A549 (cell line): ENCODE results near the gene DOCK6. TPM values are rescaled to one million over a fixed set of nuclear protein-coding genes. Genes with fewer than 3 reads are reported as not detected.

Experiments
- ATAC-seq, 2 experiments: fragments of 200-7000 bp in 1 of 2; fragments of >200 bp in 1 of 2; cut with Nextera tagmentation in 1 of 2; cut with Tn5 transposase in 1 of 2; 3 replicates each; pipeline versions ENCODE4 v1.8.0 to v1.9.1; 2018 to 2020; ENCODE audit warnings: mild to moderate bottlenecking in 1 of 2, moderate library complexity in 1 of 2
- CTCF ChIA-PET: fragments of 300-600 bp; sonication (Branson Sonifier 250); formaldehyde crosslinking; extraction: SDS; loops from one replicate; lab custom pipeline; 2021; ENCODE audit warnings: antibody characterized with exemption, inconsistent platforms; lab: Yijun Ruan, JAX
- POLR2A ChIA-PET: fragments of 350-600 bp; formaldehyde crosslinking; extraction: SDS; loops from one replicate; lab custom pipeline; 2021; ENCODE audit warnings: antibody characterized with exemption, inconsistent platforms; lab: Yijun Ruan, JAX
- DNase-seq, 2 experiments: peaks; one replicate each; pipeline versions ENCODE4 v3.0.0 to v3.0.0-alpha.2; 2011 to 2016; ENCODE audit warnings: low read depth in 1 of 2, low spot score in 1 of 2
- FAIRE-seq: peaks from 2 replicates; lab custom pipeline; 2011; peaks lifted over from hg19 to GRCh38; lab: Jason Lieb, UNC
- H3K27ac ChIP-seq, 2 experiments: fragments of >200 bp; sonication (Bioruptor Twin); formaldehyde crosslinking; 3 replicates each; pipeline ENCODE4 v1.5.1; 2016 to 2017
- H3K4me1 ChIP-seq: fragments of >200 bp; sonication (Bioruptor Twin); formaldehyde crosslinking; 3 replicates; pipeline ENCODE4 v1.6.1; 2016
- H3K4me2 ChIP-seq: fragments of >200 bp; sonication (Bioruptor Twin); formaldehyde crosslinking; 3 replicates; pipeline ENCODE4 v1.6.1; 2016
- H3K4me3 ChIP-seq: fragments of >200 bp; sonication (Bioruptor Twin); formaldehyde crosslinking; 3 replicates; pipeline ENCODE4 v1.5.1; 2016
- H3K9me3 ChIP-seq: fragments of >200 bp; sonication (Bioruptor Twin); formaldehyde crosslinking; 3 replicates; pipeline ENCODE4 v1.6.1; 2016
- BCL3 ChIP-seq: fragments of >200 bp; sonication (Bioruptor Twin); formaldehyde crosslinking; IDR thresholded peaks from 3 replicates; pipeline ENCODE4 v1.6.1; 2016
- CBX2 ChIP-seq: fragments of 200-600 bp; sonication (generic); IDR thresholded peaks from 2 replicates; pipeline ENCODE4 v1.6.1; 2016; ENCODE audit warnings: low read depth, mild to moderate bottlenecking, borderline replicate concordance
- CBX8 ChIP-seq: fragments of 200-600 bp; sonication (generic); IDR thresholded peaks from 2 replicates; pipeline ENCODE4 v1.6.1; 2016
- CEBPB ChIP-seq, 2 experiments: fragments of >200 bp in 1 of 2; sonication (Bioruptor Twin) in 1 of 2; formaldehyde crosslinking in 1 of 2; IDR thresholded peaks; 2 replicates each; pipeline ENCODE4 v1.6.1; 2012 to 2016
- CHD2 ChIP-seq: fragments of 150-350 bp; IDR thresholded peaks from 2 replicates; pipeline ENCODE4 v1.6.1; 2014; ENCODE audit warnings: low read length; ENCODE audit not compliant: partially characterized antibody
- CHD4 ChIP-seq: fragments of 200-600 bp; sonication (generic); IDR thresholded peaks from 2 replicates; pipeline ENCODE4 v1.6.1; 2016; ENCODE audit warnings: antibody characterized with exemption, mild to moderate bottlenecking, borderline replicate concordance
- E2F6 ChIP-seq: IDR thresholded peaks from 2 replicates; pipeline ENCODE4 v1.6.1; 2012; ENCODE audit warnings: low read depth, borderline replicate concordance
- EHF ChIP-seq: fragments of 250-450 bp; sonication (Bioruptor Pico); IDR thresholded peaks from 2 replicates; pipeline ENCODE4 v1.5.0; 2020; ENCODE audit warnings: mild to moderate bottlenecking
- EP300 ChIP-seq, 2 experiments: fragments of >200 bp; sonication (Bioruptor Twin); formaldehyde crosslinking; IDR thresholded peaks; 2 replicates in 1 of 2; 3 replicates in 1 of 2; pipeline ENCODE4 v1.6.1; 2016 to 2017
- HDAC2 ChIP-seq: fragments of 200-600 bp; sonication (generic); IDR thresholded peaks from 2 replicates; pipeline ENCODE4 v1.6.1; 2016
- HES2 ChIP-seq: fragments of >200 bp; sonication (Bioruptor Twin); formaldehyde crosslinking; IDR thresholded peaks from 2 replicates; pipeline ENCODE4 v1.6.1; 2016
- HMGXB4 ChIP-seq: fragments of 250-450 bp; sonication (Bioruptor Pico); IDR thresholded peaks from 2 replicates; pipeline ENCODE4 v1.5.0; 2021; ENCODE audit warnings: mild to moderate bottlenecking, moderate library complexity, borderline replicate concordance
- JUNB ChIP-seq: fragments of >200 bp; sonication (Bioruptor Twin); formaldehyde crosslinking; IDR thresholded peaks from 2 replicates; pipeline ENCODE4 v1.6.1; 2016
- KDM1A ChIP-seq: fragments of 200-600 bp; sonication (generic); IDR thresholded peaks from 2 replicates; pipeline ENCODE4 v1.6.1; 2016; ENCODE audit warnings: low read depth, mild to moderate bottlenecking
- KDM5A ChIP-seq: fragments of 200-600 bp; sonication (generic); IDR thresholded peaks from 2 replicates; pipeline ENCODE4 v1.6.1; 2016; ENCODE audit warnings: antibody characterized with exemption, mild to moderate bottlenecking
- NR3C1 ChIP-seq: fragments of >200 bp; sonication (Bioruptor Twin); formaldehyde crosslinking; IDR thresholded peaks from 3 replicates; pipeline ENCODE4 v1.6.1; 2017
- POLR2AphosphoS2 ChIP-seq: conservative IDR thresholded peaks from 2 replicates; pipeline ENCODE4 v1.6.1; 2012; ENCODE audit warnings: low read length, improper control_type of control experiment, inconsistent platforms
- REST ChIP-seq: fragments of 200-600 bp; sonication (generic); IDR thresholded peaks from 2 replicates; pipeline ENCODE4 v1.6.1; 2016; ENCODE audit warnings: antibody characterized with exemption, mild to moderate bottlenecking, moderate library complexity
- RFX5 ChIP-seq: fragments of 450-650 bp; IDR thresholded peaks from 2 replicates; pipeline ENCODE4 v1.7.1; 2014; ENCODE audit warnings: antibody characterized with exemption, mild to moderate bottlenecking, moderate library complexity
- SMC3 ChIP-seq: fragments of >200 bp; sonication (Bioruptor Twin); formaldehyde crosslinking; IDR thresholded peaks from 3 replicates; pipeline ENCODE4 v1.6.1; 2018; ENCODE audit warnings: inconsistent platforms
- SREBF2 ChIP-seq: fragments of 450-650 bp; IDR thresholded peaks from 2 replicates; pipeline ENCODE4 v1.6.1; 2014; ENCODE audit warnings: mild to moderate bottlenecking, moderate library complexity
- TP53 ChIP-seq: fragments of 250-450 bp; sonication (Bioruptor Pico); IDR thresholded peaks from 2 replicates; pipeline ENCODE4 v1.5.0; 2021; ENCODE audit warnings: mild to moderate bottlenecking, moderate library complexity
- ZC3H11A ChIP-seq: fragments of 450-650 bp; IDR thresholded peaks from 2 replicates; pipeline ENCODE4 v1.6.1; 2014; ENCODE audit warnings: antibody characterized with exemption, mild to moderate bottlenecking
- WGBS: methylation state at CpG from one replicate; pipeline ENCODE4 v1.1.6; 2017; ENCODE audit errors: missing lambda C conversion rate; 5-methylcytosine and 5-hydroxymethylcytosine counted together
- polyA plus RNA-seq, 4 experiments: library from polyadenylated mRNA; depleted of rRNA in 3 of 4; stranded (reverse); fragments of >200 nt; fragmentation: RNase III in 1 of 4; extraction: RNeasy Plus Mini Kit Qiagen cat#74134 plus additional on column Dnase treatment in 1 of 4; gene quantifications; 2 replicates in 3 of 4; 3 replicates in 1 of 4; pipeline ENCODE4 v1.2.3, GENCODE V29; 2011 to 2017
- TF ChIP-seq, protein P1 (sequence below): fragments of 250-450 bp; sonication (Bioruptor Pico); IDR thresholded peaks from 2 replicates; pipeline ENCODE4 v1.5.0; 2020; ENCODE audit warnings: low read depth, mild to moderate bottlenecking, moderate library complexity
- TF ChIP-seq, protein P2 (sequence below): fragments of 150-350 bp; IDR thresholded peaks from 2 replicates; pipeline ENCODE4 v1.6.1; 2014; ENCODE audit warnings: low read depth, mild to moderate bottlenecking, low read length

Gene DOCK6
- polyA plus RNA-seq, 2 of the 4 experiments (the other 2 are of a cell fraction) = 7.6 to 8.0 TPM

GRCh38 chr19:11154683-11155047 is 107.7 kb downstream of the DOCK6 start (continued):
- TF ChIP-seq REST = no peak

DNA sequence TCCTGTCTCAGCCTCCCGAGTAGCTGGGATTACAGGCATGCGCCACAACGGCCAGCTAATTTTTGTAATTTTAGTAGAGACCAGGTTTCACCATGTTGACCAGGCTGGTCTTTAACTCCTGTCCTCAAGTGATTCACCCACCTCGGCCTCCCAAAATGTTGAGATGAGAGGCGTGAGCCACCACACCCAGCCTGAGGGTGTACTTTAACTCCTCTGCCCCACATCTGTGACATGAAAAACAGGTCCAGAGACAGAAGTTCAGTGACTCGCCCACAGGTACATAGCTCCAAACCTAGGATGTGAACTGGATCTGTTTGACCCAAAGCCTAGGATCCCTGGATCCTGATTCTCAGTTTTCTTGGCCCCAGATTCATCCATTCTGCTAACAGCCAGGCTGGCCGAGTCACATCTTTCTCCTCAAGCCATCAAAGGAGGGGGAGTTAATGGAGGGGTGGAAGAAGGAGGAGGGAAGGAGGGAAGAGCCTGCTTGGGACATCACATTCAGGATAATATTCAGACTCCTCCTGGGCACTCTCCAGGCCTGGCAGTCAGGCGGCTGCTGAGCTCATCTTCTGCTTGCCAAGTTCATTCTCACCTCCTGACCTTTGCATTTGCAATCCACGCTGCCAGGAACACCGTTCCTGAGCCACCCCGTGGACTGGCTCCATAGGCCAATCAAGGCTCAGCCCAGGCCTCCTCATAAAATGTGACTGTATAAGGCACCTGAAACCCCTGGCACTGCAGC is 109.8 kb downstream of the DOCK6 start:
- FAIRE-seq (no peak), DNase-seq (peak in 1 of 2 experiments; percentile 63), ATAC-seq (0 out of 6 replicates have a peak, but pooled peaks of 1 of the 2 experiments have one; percentile 30)
- WGBS = 52% methylated on average over 11 of the region's 11 CpGs
- H3K9me3 ChIP-seq = no peaks in the 10 kb centered on the region
- H3K4me3 ChIP-seq = no peak overlapping the region
- H3K27ac ChIP-seq = peak overlapping the region; percentile 79 to 86
- peak overlapping the region; percentile 62 for H3K4me2 ChIP-seq
- peaks cover 26% of the 10 kb centered on the region for H3K4me1 ChIP-seq
- CTCF ChIA-PET = interaction anchor here (1.0 to 3.1 kb wide), 5 partner anchors 8 to 216 kb away, joined by 3 to 15 read pairs (median 5); no protein-coding TSS in a partner anchor
- no peak for TF ChIP-seq ZC3H11A
- TF ChIP-seq CHD2 = no peak
- no peak for TF ChIP-seq EHF (CRISPR knock-in tag)
- no peak for TF ChIP-seq E2F6
- TF ChIP-seq, protein P1, sequence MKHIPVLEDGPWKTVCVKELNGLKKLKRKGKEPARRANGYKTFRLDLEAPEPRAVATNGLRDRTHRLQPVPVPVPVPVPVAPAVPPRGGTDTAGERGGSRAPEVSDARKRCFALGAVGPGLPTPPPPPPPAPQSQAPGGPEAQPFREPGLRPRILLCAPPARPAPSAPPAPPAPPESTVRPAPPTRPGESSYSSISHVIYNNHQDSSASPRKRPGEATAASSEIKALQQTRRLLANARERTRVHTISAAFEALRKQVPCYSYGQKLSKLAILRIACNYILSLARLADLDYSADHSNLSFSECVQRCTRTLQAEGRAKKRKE = no peak
- TF ChIP-seq KDM1A = no peak
- no peak for TF ChIP-seq CBX8
- no peak for TF ChIP-seq EP300 (IDR thresholded peaks at IDR 0.05)
- no peak for TF ChIP-seq BCL3
- TF ChIP-seq CBX2 = no peak
- TF ChIP-seq NR3C1 = no peak
- no peak for TF ChIP-seq SREBF2
- no peak for TF ChIP-seq RFX5
- no peak for TF ChIP-seq TP53 (CRISPR knock-in tag)
- TF ChIP-seq CEBPB (IDR thresholded peaks at IDR 0.05) = no peak
- POLR2A ChIA-PET = interaction anchor here (1.0 kb wide), 1 partner anchor 10 kb away, joined by 6 read pairs; no protein-coding TSS in a partner anchor

GRCh38 chr19:11151181-11151580 is 111.1 kb downstream of the DOCK6 start:
- ChIA-PET CTCF (interaction anchor here (0.8 kb wide), 1 partner anchor 88 kb away, joined by 5 read pairs; no protein-coding TSS in a partner anchor), POLR2A (no interaction called here)
- WGBS = 97% methylated on average over 7 of the region's 7 CpGs
- TF ChIP-seq EP300 (IDR thresholded peaks at IDR 0.05) (no peak), NR3C1 (no peak), SREBF2 (no peak), HMGXB4 (no peak), JUNB (no peak), CBX8 (no peak), KDM5A (no peak), SMC3 (no peak), KDM1A (no peak), HDAC2 (no peak), CHD4 (no peak), HES2 (no peak), POLR2AphosphoS2 (no peak), EHF (CRISPR knock-in tag) (no peak)
- TF ChIP-seq, protein P2, sequence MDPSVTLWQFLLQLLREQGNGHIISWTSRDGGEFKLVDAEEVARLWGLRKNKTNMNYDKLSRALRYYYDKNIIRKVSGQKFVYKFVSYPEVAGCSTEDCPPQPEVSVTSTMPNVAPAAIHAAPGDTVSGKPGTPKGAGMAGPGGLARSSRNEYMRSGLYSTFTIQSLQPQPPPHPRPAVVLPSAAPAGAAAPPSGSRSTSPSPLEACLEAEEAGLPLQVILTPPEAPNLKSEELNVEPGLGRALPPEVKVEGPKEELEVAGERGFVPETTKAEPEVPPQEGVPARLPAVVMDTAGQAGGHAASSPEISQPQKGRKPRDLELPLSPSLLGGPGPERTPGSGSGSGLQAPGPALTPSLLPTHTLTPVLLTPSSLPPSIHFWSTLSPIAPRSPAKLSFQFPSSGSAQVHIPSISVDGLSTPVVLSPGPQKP = no peak

More at GRCh38 chr19:11151181-11151580, 111.1 kb downstream of the DOCK6 start:
- H3K9me3 ChIP-seq = no peaks in the 10 kb centered on the region
- peaks cover 26% of the 10 kb centered on the region for H3K4me1 ChIP-seq
- FAIRE-seq (no peak), ATAC-seq (no peak), DNase-seq (no peak)
- H3K4me2 ChIP-seq = no peak overlapping the region
- H3K27ac ChIP-seq = peak overlapping the region; percentile 79 to 86; a peak in 4 of 6 replicates
- no peak overlapping the region for H3K4me3 ChIP-seq
